GM23338 (cell line): ENCODE data around the gene CHEK1. TPM values are rescaled to one million over a fixed set of nuclear protein-coding genes. Genes with fewer than 3 reads are reported as not detected.

ENCODE experiments used
- ATAC-seq: fragments of 200-7000 bp; cut with Tn5 transposase; 3 replicates; pipeline ENCODE4 v1.9.1; 2020
- DNase-seq: peaks from one replicate; pipeline ENCODE4 v3.0.0-alpha.2; 2015; ENCODE audit warnings: low spot score
- H2AFZ ChIP-seq: fragments of 200-600 bp; sonication (generic); 2 replicates; pipeline ENCODE4 v1.8.0; 2016; ENCODE audit warnings: antibody characterized with exemption, mild to moderate bottlenecking, moderate library complexity
- H3F3A ChIP-seq: fragments of 200-600 bp; sonication (generic); replicated peaks from 2 replicates; pipeline ENCODE4 v1.8.0; 2017; ENCODE audit warnings: antibody characterized with exemption, mixed run types, low read depth
- H3K27ac ChIP-seq: fragments of 200-600 bp; sonication (generic); 2 replicates; pipeline ENCODE4 v1.6.1; 2016; ENCODE audit warnings: low read depth
- H3K27me3 ChIP-seq: fragments of 200-600 bp; sonication (generic); 2 replicates; pipeline ENCODE4 v1.8.0; 2016; ENCODE audit warnings: mild to moderate bottlenecking, mixed run types, moderate library complexity; ENCODE audit not compliant: insufficient read depth
- H3K36me3 ChIP-seq: fragments of 200-600 bp; sonication (generic); 2 replicates; pipeline ENCODE4 v1.8.0; 2016; ENCODE audit warnings: mild to moderate bottlenecking; ENCODE audit not compliant: insufficient read depth
- H3K4me1 ChIP-seq: fragments of 200-600 bp; sonication (generic); 2 replicates; pipeline ENCODE4 v1.8.0; 2016; ENCODE audit warnings: mild to moderate bottlenecking, moderate library complexity; ENCODE audit not compliant: insufficient read depth
- H3K4me2 ChIP-seq: fragments of 200-600 bp; sonication (generic); 2 replicates; pipeline ENCODE4 v1.7.1; 2017; ENCODE audit warnings: mixed run types
- H3K4me3 ChIP-seq: fragments of 200-600 bp; sonication (generic); 2 replicates; pipeline ENCODE4 v1.6.1; 2016; ENCODE audit warnings: mixed run types
- H3K79me2 ChIP-seq: fragments of 200-600 bp; sonication (generic); replicated peaks from 2 replicates; pipeline ENCODE4 v1.8.0; 2017; ENCODE audit warnings: mild to moderate bottlenecking; ENCODE audit not compliant: insufficient read depth
- H3K9me2 ChIP-seq: fragments of 200-600 bp; sonication (generic); 2 replicates; pipeline ENCODE4 v1.8.0; 2017; ENCODE audit not compliant: insufficient read depth
- H4K20me1 ChIP-seq: fragments of 200-600 bp; sonication (generic); replicated peaks from 2 replicates; pipeline ENCODE4 v1.8.0; 2017; ENCODE audit warnings: mild to moderate bottlenecking; ENCODE audit not compliant: insufficient read depth
- H3K27ac Mint-ChIP-seq: 2 replicates; pipeline ENCODE4 v1.8.0; 2020; ENCODE audit warnings: inconsistent platforms, mild to moderate bottlenecking, moderate library complexity, mixed read lengths
- H3K27me3 Mint-ChIP-seq: 3 replicates; pipeline ENCODE4 v1.8.0; 2022; ENCODE audit warnings: low read depth, mild to moderate bottlenecking, moderate library complexity, mixed read lengths, inconsistent platforms; ENCODE audit not compliant: insufficient read depth, poor library complexity
- H3K36me3 Mint-ChIP-seq: 3 replicates; pipeline ENCODE4 v1.8.0; 2021; ENCODE audit warnings: low read depth, mild to moderate bottlenecking, inconsistent platforms, moderate library complexity, mixed read lengths
- H3K4me1 Mint-ChIP-seq: 3 replicates; pipeline ENCODE4 v1.8.0; 2020; ENCODE audit warnings: mild to moderate bottlenecking, inconsistent platforms, mixed read lengths
- H3K4me3 Mint-ChIP-seq: 3 replicates; pipeline ENCODE4 v1.8.0; 2021; ENCODE audit warnings: moderate library complexity, mild to moderate bottlenecking, inconsistent platforms, mixed read lengths
- H3K9me3 Mint-ChIP-seq: 3 replicates; pipeline ENCODE4 v1.8.0; 2020; ENCODE audit warnings: moderate library complexity, mild to moderate bottlenecking, inconsistent platforms, mixed read lengths
- CREB1 ChIP-seq: fragments of 250-450 bp; sonication (Bioruptor Pico); IDR thresholded peaks from 2 replicates; pipeline ENCODE4 v1.5.0; 2020; ENCODE audit warnings: low read depth, mild to moderate bottlenecking, moderate library complexity
- CTCF ChIP-seq, 2 experiments: fragments of 200-600 bp in 1 of 2; sonication (generic) in 1 of 2; conservative IDR thresholded peaks; 2 replicates each; pipeline versions ENCODE4 v1.5.1 to v1.6.1; 2016 to 2017; ENCODE audit warnings: antibody characterized with exemption in 2 of 2, low read depth in 2 of 2, mild to moderate bottlenecking in 2 of 2, moderate library complexity in 1 of 2
- EZH2 ChIP-seq: fragments of 200-600 bp; sonication (generic); IDR thresholded peaks from one replicate; pipeline ENCODE4 v1.8.0; 2017; ENCODE audit warnings: antibody characterized with exemption, mild to moderate bottlenecking, low read depth; ENCODE audit not compliant: unreplicated experiment
- EZH2phosphoT487 ChIP-seq: fragments of 200-600 bp; sonication (generic); IDR thresholded peaks from one replicate; pipeline ENCODE4 v1.8.1; 2018; ENCODE audit warnings: antibody characterized with exemption; ENCODE audit not compliant: unreplicated experiment
- JUNB ChIP-seq: IDR thresholded peaks from one replicate; pipeline ENCODE4 v1.6.1; 2016; ENCODE audit warnings: antibody characterized with exemption; ENCODE audit not compliant: unreplicated experiment
- STAT1 ChIP-seq: IDR thresholded peaks from one replicate; pipeline ENCODE4 v1.6.1; 2016; ENCODE audit warnings: antibody characterized with exemption; ENCODE audit not compliant: unreplicated experiment
- ZNF114 ChIP-seq: fragments of 250-450 bp; sonication (Bioruptor Pico); IDR thresholded peaks from 2 replicates; pipeline ENCODE4 v1.5.0; 2020; ENCODE audit warnings: mild to moderate bottlenecking, moderate library complexity
- ZNF331 ChIP-seq: fragments of 250-450 bp; sonication (Bioruptor Pico); IDR thresholded peaks from 2 replicates; pipeline ENCODE4 v1.5.0; 2020; ENCODE audit warnings: low read depth, mild to moderate bottlenecking, moderate library complexity
- polyA plus RNA-seq: library from polyadenylated mRNA; unstranded; fragments of >200 nt; fragmentation: Nextera tagmentation; extraction: Ambion mirVana; gene quantifications from 2 replicates; pipeline ENCODE4 v1.2.1, GENCODE V29; 2016
- total RNA-seq: library from RNA; depleted of rRNA; stranded (reverse); fragments of >200 nt; shearing (Covaris generic); gene quantifications from 2 replicates; pipeline ENCODE4 v1.2.3, GENCODE V29; 2014
- TF ChIP-seq, protein P1 (sequence below): fragments of 250-450 bp; sonication (Bioruptor Pico); IDR thresholded peaks from 2 replicates; pipeline ENCODE4 v1.5.0; 2020; ENCODE audit warnings: mild to moderate bottlenecking, moderate library complexity
- TF ChIP-seq, protein P2 (sequence below): IDR thresholded peaks from 2 replicates; pipeline ENCODE4 v1.6.1; 2016; ENCODE audit warnings: antibody characterized with exemption
- TF ChIP-seq, protein P3 (sequence below): IDR thresholded peaks from one replicate; pipeline ENCODE4 v1.6.1; 2018; ENCODE audit warnings: antibody characterized with exemption; ENCODE audit not compliant: unreplicated experiment

The CHEK1 gene
- total and polyA plus RNA-seq, 2 experiments from 2014 or later: 90.0 to 102 TPM

- TF ChIP-seq, protein P1, sequence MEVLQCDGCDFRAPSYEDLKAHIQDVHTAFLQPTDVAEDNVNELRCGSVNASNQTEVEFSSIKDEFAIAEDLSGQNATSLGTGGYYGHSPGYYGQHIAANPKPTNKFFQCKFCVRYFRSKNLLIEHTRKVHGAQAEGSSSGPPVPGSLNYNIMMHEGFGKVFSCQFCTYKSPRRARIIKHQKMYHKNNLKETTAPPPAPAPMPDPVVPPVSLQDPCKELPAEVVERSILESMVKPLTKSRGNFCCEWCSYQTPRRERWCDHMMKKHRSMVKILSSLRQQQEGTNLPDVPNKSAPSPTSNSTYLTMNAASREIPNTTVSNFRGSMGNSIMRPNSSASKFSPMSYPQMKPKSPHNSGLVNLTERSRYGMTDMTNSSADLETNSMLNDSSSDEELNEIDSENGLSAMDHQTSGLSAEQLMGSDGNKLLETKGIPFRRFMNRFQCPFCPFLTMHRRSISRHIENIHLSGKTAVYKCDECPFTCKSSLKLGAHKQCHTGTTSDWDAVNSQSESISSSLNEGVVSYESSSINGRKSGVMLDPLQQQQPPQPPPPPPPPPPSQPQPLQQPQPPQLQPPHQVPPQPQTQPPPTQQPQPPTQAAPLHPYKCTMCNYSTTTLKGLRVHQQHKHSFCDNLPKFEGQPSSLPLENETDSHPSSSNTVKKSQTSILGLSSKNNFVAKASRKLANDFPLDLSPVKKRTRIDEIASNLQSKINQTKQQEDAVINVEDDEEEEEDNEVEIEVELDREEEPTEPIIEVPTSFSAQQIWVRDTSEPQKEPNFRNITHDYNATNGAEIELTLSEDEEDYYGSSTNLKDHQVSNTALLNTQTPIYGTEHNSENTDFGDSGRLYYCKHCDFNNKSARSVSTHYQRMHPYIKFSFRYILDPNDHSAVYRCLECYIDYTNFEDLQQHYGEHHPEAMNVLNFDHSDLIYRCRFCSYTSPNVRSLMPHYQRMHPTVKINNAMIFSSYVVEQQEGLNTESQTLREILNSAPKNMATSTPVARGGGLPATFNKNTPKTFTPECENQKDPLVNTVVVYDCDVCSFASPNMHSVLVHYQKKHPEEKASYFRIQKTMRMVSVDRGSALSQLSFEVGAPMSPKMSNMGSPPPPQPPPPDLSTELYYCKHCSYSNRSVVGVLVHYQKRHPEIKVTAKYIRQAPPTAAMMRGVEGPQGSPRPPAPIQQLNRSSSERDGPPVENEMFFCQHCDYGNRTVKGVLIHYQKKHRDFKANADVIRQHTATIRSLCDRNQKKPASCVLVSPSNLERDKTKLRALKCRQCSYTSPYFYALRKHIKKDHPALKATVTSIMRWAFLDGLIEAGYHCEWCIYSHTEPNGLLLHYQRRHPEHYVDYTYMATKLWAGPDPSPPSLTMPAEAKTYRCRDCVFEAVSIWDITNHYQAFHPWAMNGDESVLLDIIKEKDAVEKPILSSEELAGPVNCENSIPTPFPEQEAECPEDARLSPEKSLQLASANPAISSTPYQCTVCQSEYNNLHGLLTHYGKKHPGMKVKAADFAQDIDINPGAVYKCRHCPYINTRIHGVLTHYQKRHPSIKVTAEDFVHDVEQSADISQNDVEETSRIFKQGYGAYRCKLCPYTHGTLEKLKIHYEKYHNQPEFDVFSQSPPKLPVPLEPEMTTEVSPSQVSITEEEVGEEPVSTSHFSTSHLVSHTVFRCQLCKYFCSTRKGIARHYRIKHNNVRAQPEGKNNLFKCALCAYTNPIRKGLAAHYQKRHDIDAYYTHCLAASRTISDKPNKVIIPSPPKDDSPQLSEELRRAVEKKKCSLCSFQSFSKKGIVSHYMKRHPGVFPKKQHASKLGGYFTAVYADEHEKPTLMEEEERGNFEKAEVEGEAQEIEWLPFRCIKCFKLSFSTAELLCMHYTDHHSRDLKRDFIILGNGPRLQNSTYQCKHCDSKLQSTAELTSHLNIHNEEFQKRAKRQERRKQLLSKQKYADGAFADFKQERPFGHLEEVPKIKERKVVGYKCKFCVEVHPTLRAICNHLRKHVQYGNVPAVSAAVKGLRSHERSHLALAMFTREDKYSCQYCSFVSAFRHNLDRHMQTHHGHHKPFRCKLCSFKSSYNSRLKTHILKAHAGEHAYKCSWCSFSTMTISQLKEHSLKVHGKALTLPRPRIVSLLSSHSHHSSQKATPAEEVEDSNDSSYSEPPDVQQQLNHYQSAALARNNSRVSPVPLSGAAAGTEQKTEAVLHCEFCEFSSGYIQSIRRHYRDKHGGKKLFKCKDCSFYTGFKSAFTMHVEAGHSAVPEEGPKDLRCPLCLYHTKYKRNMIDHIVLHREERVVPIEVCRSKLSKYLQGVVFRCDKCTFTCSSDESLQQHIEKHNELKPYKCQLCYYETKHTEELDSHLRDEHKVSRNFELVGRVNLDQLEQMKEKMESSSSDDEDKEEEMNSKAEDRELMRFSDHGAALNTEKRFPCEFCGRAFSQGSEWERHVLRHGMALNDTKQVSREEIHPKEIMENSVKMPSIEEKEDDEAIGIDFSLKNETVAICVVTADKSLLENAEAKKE: no peak
- TF ChIP-seq STAT1 (no peak), CREB1 (CRISPR knock-in tag) (no peak), ZNF114 (no peak), EZH2 (no peak), EZH2phosphoT487 (no peak), CTCF (conservative IDR thresholded peaks at IDR 0.05; ENCODE audit: low read depth in 2 of 2) (no peak), ZNF331 (CRISPR knock-in tag) (no peak)
Measured at GRCh38 chr11:125583496-125583895, 41.5 kb upstream of the CHEK1 start (continued).

DNA sequence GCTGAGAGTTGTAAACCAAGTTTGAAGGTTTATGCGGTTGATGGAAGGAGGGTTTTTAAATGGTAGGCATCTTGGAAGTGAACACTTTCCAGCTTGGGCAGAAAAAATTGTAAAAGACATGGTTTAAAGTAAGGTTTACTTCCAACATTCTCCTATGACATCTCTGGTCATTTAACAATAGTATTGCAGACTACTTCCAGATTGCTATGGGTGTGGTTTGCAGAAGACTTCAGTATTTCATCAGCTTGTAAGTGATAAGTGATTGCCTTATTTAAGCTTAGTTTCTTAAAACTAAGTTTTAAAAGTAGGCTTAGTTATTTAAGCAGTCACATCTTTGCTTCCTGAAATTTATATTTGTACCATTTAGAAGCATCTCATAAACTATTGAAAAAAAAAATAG lies 39.5 kb upstream of the CHEK1 start:
- Histone ChIP-seq H3K4me1 (no peaks in the 10 kb centered on the region), H3K36me3 (peaks cover 30% of the 10 kb centered on the region), H3K79me2 (no peaks in the 10 kb centered on the region), H3K27ac (no peak overlapping the region), H3K4me3 (no peak overlapping the region), H3K27me3 (no peaks in the 10 kb centered on the region), H4K20me1 (peaks cover 2% of the 10 kb centered on the region; the same call in 1 of the 2 replicates), H3K9me2 (no peaks in the 10 kb centered on the region), H3F3A (no peaks in the 10 kb centered on the region), H3K4me2 (no peak overlapping the region), H2AFZ (no peak overlapping the region)
- no peak for DNase-seq
- Mint-ChIP-seq H3K27ac (no peak overlapping the region), H3K4me3 (no peak overlapping the region), H3K9me3 (no peaks in the 10 kb centered on the region), H3K36me3 (peaks cover 39% of the 10 kb centered on the region), H3K4me1 (no peaks in the 10 kb centered on the region), H3K27me3 (peaks cover 3% of the 10 kb centered on the region)
- ATAC-seq: no peak
- TF ChIP-seq CTCF (conservative IDR thresholded peaks at IDR 0.05; ENCODE audit: low read depth in 2 of 2) (no peak), EZH2phosphoT487 (no peak), JUNB (no peak)
- TF ChIP-seq, protein P2, sequence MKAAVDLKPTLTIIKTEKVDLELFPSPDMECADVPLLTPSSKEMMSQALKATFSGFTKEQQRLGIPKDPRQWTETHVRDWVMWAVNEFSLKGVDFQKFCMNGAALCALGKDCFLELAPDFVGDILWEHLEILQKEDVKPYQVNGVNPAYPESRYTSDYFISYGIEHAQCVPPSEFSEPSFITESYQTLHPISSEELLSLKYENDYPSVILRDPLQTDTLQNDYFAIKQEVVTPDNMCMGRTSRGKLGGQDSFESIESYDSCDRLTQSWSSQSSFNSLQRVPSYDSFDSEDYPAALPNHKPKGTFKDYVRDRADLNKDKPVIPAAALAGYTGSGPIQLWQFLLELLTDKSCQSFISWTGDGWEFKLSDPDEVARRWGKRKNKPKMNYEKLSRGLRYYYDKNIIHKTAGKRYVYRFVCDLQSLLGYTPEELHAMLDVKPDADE: no peak
- TF ChIP-seq, protein P3, sequence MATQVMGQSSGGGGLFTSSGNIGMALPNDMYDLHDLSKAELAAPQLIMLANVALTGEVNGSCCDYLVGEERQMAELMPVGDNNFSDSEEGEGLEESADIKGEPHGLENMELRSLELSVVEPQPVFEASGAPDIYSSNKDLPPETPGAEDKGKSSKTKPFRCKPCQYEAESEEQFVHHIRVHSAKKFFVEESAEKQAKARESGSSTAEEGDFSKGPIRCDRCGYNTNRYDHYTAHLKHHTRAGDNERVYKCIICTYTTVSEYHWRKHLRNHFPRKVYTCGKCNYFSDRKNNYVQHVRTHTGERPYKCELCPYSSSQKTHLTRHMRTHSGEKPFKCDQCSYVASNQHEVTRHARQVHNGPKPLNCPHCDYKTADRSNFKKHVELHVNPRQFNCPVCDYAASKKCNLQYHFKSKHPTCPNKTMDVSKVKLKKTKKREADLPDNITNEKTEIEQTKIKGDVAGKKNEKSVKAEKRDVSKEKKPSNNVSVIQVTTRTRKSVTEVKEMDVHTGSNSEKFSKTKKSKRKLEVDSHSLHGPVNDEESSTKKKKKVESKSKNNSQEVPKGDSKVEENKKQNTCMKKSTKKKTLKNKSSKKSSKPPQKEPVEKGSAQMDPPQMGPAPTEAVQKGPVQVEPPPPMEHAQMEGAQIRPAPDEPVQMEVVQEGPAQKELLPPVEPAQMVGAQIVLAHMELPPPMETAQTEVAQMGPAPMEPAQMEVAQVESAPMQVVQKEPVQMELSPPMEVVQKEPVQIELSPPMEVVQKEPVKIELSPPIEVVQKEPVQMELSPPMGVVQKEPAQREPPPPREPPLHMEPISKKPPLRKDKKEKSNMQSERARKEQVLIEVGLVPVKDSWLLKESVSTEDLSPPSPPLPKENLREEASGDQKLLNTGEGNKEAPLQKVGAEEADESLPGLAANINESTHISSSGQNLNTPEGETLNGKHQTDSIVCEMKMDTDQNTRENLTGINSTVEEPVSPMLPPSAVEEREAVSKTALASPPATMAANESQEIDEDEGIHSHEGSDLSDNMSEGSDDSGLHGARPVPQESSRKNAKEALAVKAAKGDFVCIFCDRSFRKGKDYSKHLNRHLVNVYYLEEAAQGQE: no peak
